OCI-LY1 (cell line): ENCODE measurements around the gene NR3C1.

Source experiments
- H2AFZ ChIP-seq: fragments of 200-600 bp; sonication (generic), shearing (Covaris generic); 2 replicates; pipeline ENCODE4 v1.6.0; 2014; ENCODE audit warnings: antibody characterized with exemption, mild to moderate bottlenecking, low read length
- H3F3A ChIP-seq: fragments of 200-600 bp; sonication (generic), shearing (Covaris generic); 2 replicates; pipeline ENCODE4 v1.6.0; 2014; ENCODE audit warnings: mild to moderate bottlenecking, antibody characterized with exemption, low read length, moderate library complexity; ENCODE audit not compliant: insufficient read depth
- H3K27ac ChIP-seq: fragments of 200-600 bp; sonication (generic); 2 replicates; pipeline ENCODE4 v1.5.1; 2014; ENCODE audit warnings: low read length, mixed run types, mild to moderate bottlenecking, low read depth; ENCODE audit not compliant: poor library complexity, severe bottlenecking
- H3K27me3 ChIP-seq: fragments of 200-600 bp; sonication (generic); 2 replicates; pipeline ENCODE4 v1.6.0; 2014; ENCODE audit warnings: antibody characterized with exemption, mild to moderate bottlenecking, low read length, moderate library complexity; ENCODE audit not compliant: insufficient read depth
- H3K36me3 ChIP-seq: fragments of 200-600 bp; sonication (generic); 2 replicates; pipeline ENCODE4 v1.6.1; 2014; ENCODE audit warnings: mild to moderate bottlenecking, antibody characterized with exemption, low read length, moderate library complexity, mixed read lengths; ENCODE audit not compliant: insufficient read depth
- H3K4me1 ChIP-seq: fragments of 200-600 bp; sonication (generic); 2 replicates; pipeline ENCODE4 v1.5.1; 2014; ENCODE audit warnings: mild to moderate bottlenecking, low read length, moderate library complexity; ENCODE audit not compliant: insufficient read depth, severe bottlenecking
- H3K4me2 ChIP-seq: fragments of 200-600 bp; sonication (generic), shearing (Covaris generic); 2 replicates; pipeline ENCODE4 v1.6.1; 2014; ENCODE audit warnings: low read length
- H3K4me3 ChIP-seq: fragments of 200-600 bp; sonication (generic); 2 replicates; pipeline ENCODE4 v1.5.1; 2014; ENCODE audit warnings: low read length, low read depth, mild to moderate bottlenecking, mixed read lengths; ENCODE audit not compliant: poor library complexity, severe bottlenecking
- H3K79me2 ChIP-seq: fragments of 200-600 bp; shearing (Covaris generic); 2 replicates; pipeline ENCODE4 v1.6.1; 2016; ENCODE audit warnings: mixed run types, low read length, mixed read lengths; ENCODE audit not compliant: insufficient read depth
- H3K9ac ChIP-seq: fragments of 200-600 bp; sonication (generic), shearing (Covaris generic); 2 replicates; pipeline ENCODE4 v1.6.1; 2014; ENCODE audit warnings: mild to moderate bottlenecking, low read length, mixed read lengths
- H3K9me2 ChIP-seq: fragments of 200-600 bp; sonication (generic), shearing (Covaris generic); 2 replicates; pipeline ENCODE4 v1.6.1; 2014; ENCODE audit warnings: low read depth, mild to moderate bottlenecking, low read length, mixed read lengths
- H3K9me3 ChIP-seq: fragments of 200-600 bp; shearing (Covaris generic); 2 replicates; pipeline ENCODE4 v1.6.1; 2014; ENCODE audit warnings: low read length, mixed read lengths
- H4K20me1 ChIP-seq: fragments of 200-600 bp; sonication (generic), shearing (Covaris generic); 2 replicates; pipeline ENCODE4 v1.6.0; 2016; ENCODE audit warnings: mild to moderate bottlenecking, low read length; ENCODE audit not compliant: insufficient read depth
- CTCF ChIP-seq: fragments of 200-600 bp; sonication (generic), shearing (Covaris generic); IDR thresholded peaks from 2 replicates; pipeline ENCODE4 v1.5.1; 2017; ENCODE audit warnings: mild to moderate bottlenecking, antibody characterized with exemption, low read length, moderate library complexity, mixed read lengths
- EZH2 ChIP-seq: fragments of 200-600 bp; sonication (generic), shearing (Covaris generic); IDR thresholded peaks from 2 replicates; pipeline ENCODE4 v1.8.0; 2017; ENCODE audit warnings: borderline replicate concordance, mixed run types, mild to moderate bottlenecking, antibody characterized with exemption, low read length, moderate library complexity, mixed read lengths

NR3C1 gene

GRCh38 chr5:143261748-143262392 is 141.6 kb downstream of the NR3C1 start:
- H3K9me2 ChIP-seq: no peaks in the 10 kb centered on the region
- no peaks in the 10 kb centered on the region for H4K20me1 ChIP-seq
- TF ChIP-seq CTCF (no peak), EZH2 (no peak)
- H3K4me2 ChIP-seq: no peak overlapping the region
- no peak overlapping the region for H3K9ac ChIP-seq
- no peak overlapping the region for H2AFZ ChIP-seq
- no peaks in the 10 kb centered on the region for H3K4me1 ChIP-seq
- H3K36me3 ChIP-seq: no peaks in the 10 kb centered on the region
- H3K79me2 ChIP-seq: no peaks in the 10 kb centered on the region
- no peak overlapping the region for H3K4me3 ChIP-seq
- H3F3A ChIP-seq: no peaks in the 10 kb centered on the region
- no peak overlapping the region for H3K27ac ChIP-seq
- peaks cover 12% of the 10 kb centered on the region for H3K9me3 ChIP-seq
- no peaks in the 10 kb centered on the region for H3K27me3 ChIP-seq

DNA sequence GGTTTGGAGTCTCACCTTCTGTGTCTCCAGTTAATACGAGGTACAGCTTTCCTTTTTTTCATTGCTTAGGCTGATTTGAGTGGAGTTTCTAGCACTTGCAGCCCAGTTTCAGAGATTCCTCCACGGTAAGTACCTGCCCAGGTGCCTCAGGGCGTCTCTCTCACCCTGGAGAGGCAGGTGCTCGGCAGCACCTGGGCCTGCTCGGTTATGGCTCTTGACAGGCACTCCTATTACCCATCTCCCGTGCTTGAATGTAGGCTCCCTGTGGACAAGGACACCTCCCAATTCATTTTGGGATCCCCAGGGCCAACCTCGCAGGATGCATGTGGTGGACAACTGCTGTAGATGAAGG is 144.3 kb downstream of the NR3C1 start:
- no peak overlapping the region for H3K27ac ChIP-seq
- no peaks in the 10 kb centered on the region for H3K9me3 ChIP-seq
- H3K36me3 ChIP-seq: no peaks in the 10 kb centered on the region
- no peaks in the 10 kb centered on the region for H3K4me1 ChIP-seq
- no peak overlapping the region for H3K4me2 ChIP-seq
- H3K9ac ChIP-seq: no peak overlapping the region
- no peak for TF ChIP-seq EZH2
- TF ChIP-seq CTCF: no peak
- H3K4me3 ChIP-seq: no peak overlapping the region
- H4K20me1 ChIP-seq: no peaks in the 10 kb centered on the region
- no peak overlapping the region for H2AFZ ChIP-seq
- no peaks in the 10 kb centered on the region for H3K27me3 ChIP-seq
- H3K9me2 ChIP-seq: no peaks in the 10 kb centered on the region
- no peaks in the 10 kb centered on the region for H3K79me2 ChIP-seq
- H3F3A ChIP-seq: no peaks in the 10 kb centered on the region

DNA sequence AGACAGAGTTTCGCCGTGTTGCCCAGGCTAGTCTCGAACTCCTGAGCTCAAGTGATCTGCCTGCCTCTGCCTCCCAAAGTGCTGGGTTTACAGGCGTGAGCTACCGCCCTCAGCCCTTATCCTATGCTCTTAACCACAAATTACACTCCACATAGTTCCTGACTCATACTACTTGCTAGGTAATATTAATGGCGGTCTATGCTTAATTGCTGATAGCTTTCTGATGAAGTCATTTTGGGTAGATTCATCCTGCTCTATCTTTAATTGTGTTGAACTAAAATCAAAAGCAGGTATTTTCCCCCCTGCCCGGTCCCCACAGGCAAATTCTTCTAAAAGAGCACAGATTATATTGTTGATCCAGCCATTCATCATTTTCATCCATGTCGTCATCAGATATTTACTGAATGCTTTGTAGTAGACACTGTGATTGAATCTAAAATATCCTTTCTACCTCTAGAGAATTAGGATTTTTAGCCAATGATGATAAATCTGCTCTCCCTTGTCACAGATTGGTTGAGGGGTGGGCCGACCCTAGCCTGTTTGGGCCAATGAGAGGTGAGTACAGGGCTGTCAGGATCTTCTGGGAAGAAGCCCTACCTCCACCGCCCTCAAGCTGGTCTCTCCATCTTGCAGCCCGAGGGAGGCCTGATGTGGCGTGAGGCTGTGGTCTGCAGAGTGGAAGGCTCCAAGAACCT is 144.8 kb downstream of the NR3C1 start:
- Histone ChIP-seq H3K9me3 (no peaks in the 10 kb centered on the region), H3K9ac (no peak overlapping the region), H4K20me1 (no peaks in the 10 kb centered on the region), H3K4me2 (no peak overlapping the region), H3K27me3 (no peaks in the 10 kb centered on the region), H3K27ac (no peak overlapping the region), H3K9me2 (no peaks in the 10 kb centered on the region), H3K4me1 (no peaks in the 10 kb centered on the region), H2AFZ (no peak overlapping the region), H3K36me3 (no peaks in the 10 kb centered on the region), H3F3A (no peaks in the 10 kb centered on the region), H3K79me2 (no peaks in the 10 kb centered on the region), H3K4me3 (no peak overlapping the region)
- TF ChIP-seq EZH2: no peak
- TF ChIP-seq CTCF: no peak
